Suprapubic skin (tissue), 4 donors: Measurements from ENCODE around the gene FASN. TPM values are rescaled to one million over a fixed set of nuclear protein-coding genes. Genes with fewer than 3 reads are reported as not detected.

Experiments used
- DNase-seq, 2 donors: peaks; one replicate each; pipeline ENCODE4 v3.0.0-alpha.2; 2019; ENCODE audit warnings: low spot score in 2 of 2
- H3K27ac ChIP-seq: fragments of 200-600 bp; sonication (generic); one replicate; pipeline ENCODE4 v1.5.1; 2019
- H3K27me3 ChIP-seq: fragments of 200-600 bp; sonication (generic); one replicate; pipeline ENCODE4 v1.5.1; 2019
- H3K36me3 ChIP-seq: fragments of 200-600 bp; sonication (generic); one replicate; pipeline ENCODE4 v1.5.1; 2019
- H3K4me1 ChIP-seq: fragments of 200-600 bp; sonication (generic); one replicate; pipeline ENCODE4 v1.5.1; 2019
- H3K4me3 ChIP-seq: fragments of 200-600 bp; sonication (generic); one replicate; pipeline ENCODE4 v1.5.1; 2019; ENCODE audit warnings: mild to moderate bottlenecking
- H3K9me3 ChIP-seq: fragments of 200-600 bp; sonication (generic); one replicate; pipeline ENCODE4 v1.5.1; 2019
- CTCF ChIP-seq, 2 donors: fragments of 200-600 bp in 1 of 2; fragments of 450-650 bp in 1 of 2; sonication (generic) in 1 of 2; IDR thresholded peaks; one replicate each; pipeline ENCODE4 v1.5.1; 2016 to 2019; ENCODE audit warnings: antibody characterized with exemption in 2 of 2, mild to moderate bottlenecking in 1 of 2, moderate library complexity in 1 of 2
- EP300 ChIP-seq: sonication (generic); formaldehyde crosslinking; IDR thresholded peaks from one replicate; pipeline ENCODE4 v1.6.1; 2017; ENCODE audit warnings: antibody characterized with exemption
- POLR2A ChIP-seq, 2 donors: fragments of 450-650 bp; IDR thresholded peaks; one replicate each; pipeline ENCODE4 v1.6.1; 2017; ENCODE audit warnings: antibody characterized with exemption in 2 of 2, mild to moderate bottlenecking in 2 of 2, moderate library complexity in 2 of 2
- POLR2AphosphoS5 ChIP-seq, 3 donors: sonication (generic); formaldehyde crosslinking; IDR thresholded peaks; one replicate each; pipeline ENCODE4 v1.6.1; 2017; ENCODE audit warnings: antibody characterized with exemption in 3 of 3
- WGBS: methylation state at CpG from one replicate; pipeline ENCODE4 v1.1.5; 2018; 5-methylcytosine and 5-hydroxymethylcytosine counted together
- total RNA-seq, 4 donors: library from RNA; depleted of rRNA; stranded (reverse); fragments of >200 nt; gene quantifications; one replicate each; pipeline ENCODE4 v1.1.0, GENCODE V29; 2016

FASN gene
- total RNA-seq, 4 donors from 2014 or later: 278 to 464 (median 359) TPM

DNA sequence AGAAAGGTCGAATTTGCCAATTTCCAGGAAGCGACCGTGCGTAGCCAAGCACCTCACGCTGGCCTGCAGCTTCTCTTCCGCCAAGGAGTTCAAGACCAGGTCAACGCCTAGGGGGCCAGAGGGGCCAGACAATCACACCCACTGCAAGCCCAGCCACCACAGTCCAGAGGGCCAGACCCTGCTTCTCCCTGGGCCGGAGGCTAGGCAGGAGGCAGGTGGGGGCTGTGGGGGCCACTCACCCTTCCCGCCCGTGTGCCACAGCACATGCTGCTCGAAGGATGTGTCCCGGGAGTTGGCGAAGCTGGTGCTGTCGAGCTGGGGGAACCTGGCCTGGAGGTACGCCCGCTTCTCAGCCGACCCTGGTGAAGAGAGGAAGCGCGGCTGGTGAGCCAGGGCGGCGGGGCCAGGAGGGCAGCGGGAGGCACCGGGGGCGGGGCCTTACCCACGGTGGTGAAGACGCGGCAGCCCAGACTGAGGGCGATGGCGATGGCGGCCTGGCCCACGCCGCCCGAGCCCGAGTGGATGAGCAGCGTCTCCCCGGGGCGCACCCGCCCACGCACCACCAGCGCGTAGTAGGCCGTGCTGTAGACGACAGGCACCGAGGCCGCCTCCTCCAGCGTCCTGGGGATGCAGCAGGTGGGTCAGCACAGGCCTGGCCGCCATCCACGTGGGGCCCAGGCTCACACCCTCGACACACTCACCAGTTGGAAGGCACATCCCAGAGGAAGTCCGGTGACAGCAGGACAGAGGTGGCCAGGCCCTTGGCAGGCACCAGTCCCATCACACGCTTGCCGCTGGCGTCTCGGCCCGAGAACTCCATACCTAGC is 14.3 kb downstream of the FASN start:
- DNase-seq: no peak
- Histone ChIP-seq H3K27me3 (no peaks in the 10 kb centered on the region), H3K27ac (no peak overlapping the region), H3K4me1 (no peaks in the 10 kb centered on the region), H3K9me3 (no peaks in the 10 kb centered on the region), H3K36me3 (peaks cover 100% of the 10 kb centered on the region), H3K4me3 (no peak overlapping the region)
- 89% methylated on average over 14 of the region's 55 CpGs for WGBS
- no peak for TF ChIP-seq POLR2A (IDR thresholded peaks at IDR 0.05)
- no peak for TF ChIP-seq CTCF (IDR thresholded peaks at IDR 0.05)
- TF ChIP-seq EP300: no peak
- TF ChIP-seq POLR2AphosphoS5 (IDR thresholded peaks at IDR 0.05): no peak

- Histone ChIP-seq H3K9me3 (no peaks in the 10 kb centered on the region), H3K27me3 (no peaks in the 10 kb centered on the region), H3K27ac (no peak overlapping the region), H3K4me3 (no peak overlapping the region), H3K36me3 (peaks cover 99% of the 10 kb centered on the region), H3K4me1 (peaks cover 4% of the 10 kb centered on the region)
- 80% methylated on average over 3 of the region's 24 CpGs for WGBS
- no peak for TF ChIP-seq POLR2A (IDR thresholded peaks at IDR 0.05)
- no peak for TF ChIP-seq POLR2AphosphoS5 (IDR thresholded peaks at IDR 0.05)
- TF ChIP-seq EP300: no peak
- no peak for TF ChIP-seq CTCF (IDR thresholded peaks at IDR 0.05)
- no peak for DNase-seq
Observed at GRCh38 chr17:82083009-82083408, 15.0 kb downstream of the FASN start.

DNA sequence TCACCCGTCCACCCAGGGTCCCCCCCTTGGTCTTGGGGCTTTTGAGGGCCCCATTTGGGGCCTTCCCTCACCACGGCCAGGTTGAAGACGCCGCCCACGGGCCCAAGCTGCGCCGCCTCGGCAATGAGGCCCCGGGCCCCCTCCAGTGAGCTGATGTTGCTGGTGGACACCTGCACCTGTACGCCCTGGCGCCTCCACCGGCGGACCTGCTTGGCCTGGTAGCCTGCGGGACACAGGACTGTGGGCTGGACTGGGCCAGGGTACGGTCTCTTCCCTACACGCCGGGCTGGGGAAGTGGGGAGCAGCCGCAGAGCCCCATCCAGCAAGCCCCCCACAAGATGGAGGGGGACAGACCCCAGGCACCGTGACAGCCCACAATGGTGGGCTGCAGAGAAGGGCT is 15.6 kb downstream of the FASN start:
- no peaks in the 10 kb centered on the region for H3K9me3 ChIP-seq

DNA sequence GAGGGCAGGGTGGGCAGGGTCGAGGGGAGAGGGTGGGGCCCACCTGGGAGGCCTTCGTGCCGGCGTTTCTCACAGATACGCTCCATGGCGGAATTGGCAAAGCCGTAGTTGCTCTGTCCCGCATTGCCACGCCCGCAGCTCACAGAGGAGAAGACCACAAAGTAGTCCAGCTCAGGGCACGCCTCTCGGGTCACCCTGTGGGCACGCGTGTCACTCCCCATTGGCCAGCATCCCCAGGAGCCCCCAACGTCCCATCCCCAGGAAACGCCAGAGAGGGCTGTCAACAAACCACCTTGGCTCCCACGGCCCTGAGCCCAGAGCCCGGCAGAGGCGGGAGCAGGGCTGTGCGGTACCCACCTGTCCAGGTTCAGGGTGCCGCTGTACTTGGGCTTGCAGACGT is 16.1 kb downstream of the FASN start:
- DNase-seq: no peak
- WGBS: 100% methylated on average over 1 of the region's 22 CpGs
- no peak for TF ChIP-seq CTCF (IDR thresholded peaks at IDR 0.05)
- TF ChIP-seq POLR2AphosphoS5 (IDR thresholded peaks at IDR 0.05): no peak
- TF ChIP-seq POLR2A (IDR thresholded peaks at IDR 0.05): no peak
- TF ChIP-seq EP300: no peak
- Histone ChIP-seq H3K4me1 (peaks cover 4% of the 10 kb centered on the region), H3K27me3 (no peaks in the 10 kb centered on the region), H3K36me3 (peaks cover 88% of the 10 kb centered on the region), H3K9me3 (no peaks in the 10 kb centered on the region), H3K27ac (no peak overlapping the region), H3K4me3 (no peak overlapping the region)

More for the DNA sequence above, 15.6 kb downstream of the FASN start:
- WGBS: 90% methylated on average over 6 of the region's 19 CpGs
- peaks cover 93% of the 10 kb centered on the region for H3K36me3 ChIP-seq
- no peaks in the 10 kb centered on the region for H3K27me3 ChIP-seq
- DNase-seq: no peak
- H3K27ac ChIP-seq: no peak overlapping the region
- no peak overlapping the region for H3K4me3 ChIP-seq
- TF ChIP-seq POLR2AphosphoS5 (IDR thresholded peaks at IDR 0.05): no peak
- no peak for TF ChIP-seq CTCF (IDR thresholded peaks at IDR 0.05)
- TF ChIP-seq EP300: no peak
- no peak for TF ChIP-seq POLR2A (IDR thresholded peaks at IDR 0.05)
- H3K4me1 ChIP-seq: peaks cover 4% of the 10 kb centered on the region

DNA sequence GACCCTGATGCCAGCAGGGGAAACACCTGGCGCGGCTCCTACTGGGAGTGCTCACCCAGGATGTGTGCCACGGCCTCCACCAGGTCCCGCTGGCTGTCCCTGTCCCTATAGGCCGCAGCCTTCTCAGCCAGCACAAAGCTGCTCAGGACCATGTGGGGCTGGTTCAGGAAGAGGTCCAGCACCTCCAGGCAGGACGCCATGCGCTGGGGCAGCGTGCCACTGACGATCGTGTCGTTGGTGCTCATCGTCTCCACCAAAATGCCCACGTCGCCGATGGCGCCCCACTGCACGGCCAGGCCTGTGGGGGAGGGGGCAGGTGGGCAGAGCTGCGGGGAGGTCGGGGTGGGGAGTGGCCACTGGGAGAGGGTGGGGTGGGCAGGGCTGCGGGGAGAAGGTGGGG is 16.5 kb downstream of the FASN start:
- H3K9me3 ChIP-seq: no peaks in the 10 kb centered on the region
- WGBS: no CpG with 5 or more reads among the region's 20 CpGs
- H3K27me3 ChIP-seq: no peaks in the 10 kb centered on the region
- H3K4me1 ChIP-seq: peaks cover 4% of the 10 kb centered on the region
- H3K36me3 ChIP-seq: peaks cover 84% of the 10 kb centered on the region
- DNase-seq: no peak
- H3K4me3 ChIP-seq: no peak overlapping the region
- H3K27ac ChIP-seq: no peak overlapping the region
- TF ChIP-seq POLR2AphosphoS5 (IDR thresholded peaks at IDR 0.05): no peak
- no peak for TF ChIP-seq EP300
- TF ChIP-seq POLR2A (IDR thresholded peaks at IDR 0.05): no peak
- TF ChIP-seq CTCF (IDR thresholded peaks at IDR 0.05): no peak
